HCT116 (cell line): Measurements from ENCODE around the gene RAB39B. TPM values are rescaled to one million over a fixed set of nuclear protein-coding genes. Genes with fewer than 3 reads are reported as not detected.

Source experiments
- ATAC-seq: fragments of 200-7000 bp; cut with Tn5 transposase; 2 replicates; pipeline ENCODE4 v1.9.1; 2020; ENCODE audit warnings: mild to moderate bottlenecking, moderate library complexity
- BruUV-seq: library from RNA; stranded (reverse); fragments of 400-500 nt; replicated peaks from 2 replicates; lab custom pipeline; 2021; lab: Mats Ljungman, UMichigan
- CTCF ChIA-PET: fragments of 300-600 bp; sonication (Branson Sonifier 250); formaldehyde crosslinking; loops from one replicate; lab custom pipeline; 2021; ENCODE audit warnings: antibody characterized with exemption; lab: Charles Lee
- POLR2A ChIA-PET: fragments of 300-600, 350-600 bp; sonication (Branson Sonifier 250); formaldehyde crosslinking; loops from one replicate; lab custom pipeline; 2021; ENCODE audit warnings: antibody characterized with exemption; lab: Charles Lee
- RAD21 ChIA-PET, 2 experiments: fragments of 300-600 bp; sonication (Branson Sonifier 250); formaldehyde crosslinking; loops; one replicate each; lab custom pipeline; 2023; ENCODE audit warnings: low total read pairs in 2 of 2; ENCODE audit not compliant: uncharacterized antibody in 2 of 2, unreplicated experiment in 2 of 2, low non-redundant PET in 1 of 2; lab: Charles Lee
- DNase-seq: peaks from one replicate; pipeline ENCODE4 v3.0.0-alpha.2; 2010; ENCODE audit warnings: low read depth, low spot score
- H2AFZ ChIP-seq: fragments of 200-600 bp; shearing (Covaris generic), sonication (generic); 2 replicates; pipeline ENCODE4 v1.6.1; 2017; ENCODE audit warnings: low read depth, mixed run types, mixed read lengths, antibody characterized with exemption, low read length; ENCODE audit not compliant: poor library complexity, severe bottlenecking
- H3K27ac ChIP-seq: 2 replicates; pipeline ENCODE4 v1.5.1; 2012; ENCODE audit warnings: low read depth, low read length
- H3K27me3 ChIP-seq: fragments of 200-600 bp; sonication (generic); 2 replicates; pipeline ENCODE4 v1.6.1; 2016; ENCODE audit warnings: mixed run types, low read length, mixed read lengths; ENCODE audit not compliant: insufficient read depth
- H3K36me3 ChIP-seq, 2 experiments: fragments of 200-500 bp in 1 of 2; fragments of 200-600 bp in 1 of 2; sonication (Bioruptor generic) in 1 of 2; sonication (generic) in 1 of 2; 2 replicates each; pipeline versions ENCODE4 v1.5.1 to v1.6.1; 2014 to 2016; ENCODE audit warnings: low read length in 2 of 2, inconsistent platforms in 1 of 2, mixed read lengths in 1 of 2, mixed run types in 1 of 2; ENCODE audit not compliant: insufficient read depth in 2 of 2, control insufficient read depth in 1 of 2
- H3K4me1 ChIP-seq, 2 experiments: fragments of 200-600 bp in 1 of 2; sonication (generic) in 1 of 2; 2 replicates each; pipeline versions ENCODE4 v1.5.1 to v1.6.1; 2012 to 2017; ENCODE audit warnings: low read length in 2 of 2, inconsistent platforms in 1 of 2, mild to moderate bottlenecking in 1 of 2, mixed read lengths in 1 of 2, mixed run types in 1 of 2, moderate library complexity in 1 of 2; ENCODE audit not compliant: insufficient read depth in 2 of 2, control insufficient read depth in 1 of 2
- H3K4me2 ChIP-seq: fragments of 200-600 bp; sonication (generic); 2 replicates; pipeline ENCODE4 v1.6.1; 2017; ENCODE audit warnings: mixed run types, low read length, mixed read lengths
- H3K4me3 ChIP-seq, 2 experiments: fragments of 200-600 bp in 1 of 2; sonication (generic) in 1 of 2; replicated peaks in 1 of 2; 2 replicates each; pipeline ENCODE4 v1.5.1; 2011 to 2016; ENCODE audit warnings: low read length in 2 of 2, control low read depth in 1 of 2, low read depth in 1 of 2, mild to moderate bottlenecking in 1 of 2, mixed read lengths in 1 of 2, mixed run types in 1 of 2
- H3K79me2 ChIP-seq: fragments of 200-600 bp; sonication (generic); 2 replicates; pipeline ENCODE4 v1.6.1; 2017; ENCODE audit warnings: mild to moderate bottlenecking, mixed run types, low read length, moderate library complexity, mixed read lengths; ENCODE audit not compliant: insufficient read depth
- H3K9ac ChIP-seq: fragments of 200-600 bp; sonication (generic); 2 replicates; pipeline ENCODE4 v1.6.1; 2016; ENCODE audit warnings: low read length, mixed read lengths
- H3K9me2 ChIP-seq: fragments of 200-600 bp; sonication (generic), shearing (Covaris generic); 2 replicates; pipeline ENCODE4 v1.6.1; 2017; ENCODE audit warnings: mixed run types, mild to moderate bottlenecking, moderate library complexity; ENCODE audit not compliant: insufficient read depth
- H3K9me3 ChIP-seq, 2 experiments: fragments of 200-500 bp in 1 of 2; fragments of 200-600 bp in 1 of 2; sonication (Bioruptor generic) in 1 of 2; sonication (generic) in 1 of 2; 2 replicates each; pipeline ENCODE4 v1.6.1; 2014 to 2017; ENCODE audit warnings: low read length in 2 of 2, mixed read lengths in 2 of 2, inconsistent platforms in 1 of 2, low read depth in 1 of 2, mild to moderate bottlenecking in 1 of 2, mixed run types in 1 of 2, moderate library complexity in 1 of 2; ENCODE audit not compliant: control insufficient read depth in 1 of 2, insufficient read depth in 1 of 2
- H4K20me1 ChIP-seq: fragments of 200-600 bp; sonication (generic), shearing (Covaris generic); 2 replicates; pipeline ENCODE4 v1.6.1; 2017; ENCODE audit warnings: mixed run types, mild to moderate bottlenecking, moderate library complexity; ENCODE audit not compliant: insufficient read depth
- CBX3 ChIP-seq: IDR thresholded peaks from 2 replicates; pipeline ENCODE4 v1.6.1; 2012; ENCODE audit warnings: low read depth
- EGR1 ChIP-seq: IDR thresholded peaks from 2 replicates; pipeline ENCODE4 v1.6.1; 2012; ENCODE audit warnings: low read depth
- ELF1 ChIP-seq: IDR thresholded peaks from 2 replicates; pipeline ENCODE4 v1.6.1; 2012; ENCODE audit warnings: low read depth, borderline replicate concordance
- EZH2 ChIP-seq: fragments of 200-600 bp; sonication (generic); IDR thresholded peaks from 2 replicates; pipeline ENCODE4 v1.6.1; 2017; ENCODE audit warnings: antibody characterized with exemption, mixed run types
- FOSL1 ChIP-seq: IDR thresholded peaks from 2 replicates; pipeline ENCODE4 v1.6.1; 2012; ENCODE audit warnings: low read depth
- JUND ChIP-seq: IDR thresholded peaks from 2 replicates; pipeline ENCODE4 v1.6.1; 2012
- POLR2AphosphoS5 ChIP-seq: IDR thresholded peaks from 2 replicates; pipeline ENCODE4 v1.6.1; 2011; ENCODE audit warnings: mild to moderate bottlenecking, low read depth, low read length, moderate library complexity
- RAD21 ChIP-seq: IDR thresholded peaks from 2 replicates; pipeline ENCODE4 v1.6.1; 2012; ENCODE audit warnings: low read depth, mild to moderate bottlenecking
- SP1 ChIP-seq: IDR thresholded peaks from 2 replicates; pipeline ENCODE4 v1.6.1; 2012; ENCODE audit warnings: low read depth
- SRF ChIP-seq: IDR thresholded peaks from 2 replicates; pipeline ENCODE4 v1.6.1; 2012; ENCODE audit warnings: low read depth
- YY1 ChIP-seq: IDR thresholded peaks from 2 replicates; pipeline ENCODE4 v1.6.1; 2011; ENCODE audit warnings: low read length, low read depth, moderate library complexity, mild to moderate bottlenecking; ENCODE audit not compliant: insufficient replicate concordance; ENCODE audit errors: extremely low read depth
- ZFX ChIP-seq: fragments of 450-650 bp; IDR thresholded peaks from 2 replicates; pipeline ENCODE4 v1.6.1; 2017
- ZNF274 ChIP-seq: fragments of 200-500 bp; sonication (Bioruptor generic); IDR thresholded peaks from 2 replicates; pipeline ENCODE4 v1.6.1; 2014; ENCODE audit warnings: mild to moderate bottlenecking, low read depth, low read length, inconsistent platforms
- intact Hi-C: fragments of 100-400 bp; cut with micrococcal nuclease; formaldehyde crosslinking; loops from 2 replicates; pipeline ENCODE4 v1.10.0; 2022
- total RNA-seq: library from RNA; stranded (reverse); gene quantifications from one replicate; pipeline ENCODE4 v1.2.1, GENCODE V29; 2021; ENCODE audit not compliant: unreplicated experiment
- TF ChIP-seq, protein P1 (sequence below): IDR thresholded peaks from 2 replicates; pipeline ENCODE4 v1.6.1; 2012
- TF ChIP-seq, protein P2 (sequence below), 3 experiments: fragments of 200-600 bp in 1 of 3; sonication (generic) in 1 of 3; IDR thresholded peaks in 2 of 3; conservative IDR thresholded peaks in 1 of 3; 2 replicates each; pipeline ENCODE4 v1.5.1; 2012 to 2017; ENCODE audit warnings: low read depth in 2 of 3, low read length in 2 of 3, antibody characterized with exemption in 1 of 3, borderline replicate concordance in 1 of 3, control low read depth in 1 of 3, mild to moderate bottlenecking in 1 of 3, mixed read lengths in 1 of 3, mixed run types in 1 of 3, moderate library complexity in 1 of 3; ENCODE audit not compliant: insufficient read depth in 1 of 3
- TF ChIP-seq, protein P3 (sequence below): IDR thresholded peaks from 2 replicates; pipeline ENCODE4 v1.6.1; 2012
- TF ChIP-seq, protein P4 (sequence below): IDR thresholded peaks from 2 replicates; pipeline ENCODE4 v1.6.1; 2012; ENCODE audit warnings: low read depth
- TF ChIP-seq, protein P5 (sequence below): IDR thresholded peaks from 2 replicates; pipeline ENCODE4 v1.6.1; 2011; ENCODE audit warnings: mild to moderate bottlenecking, low read length, moderate library complexity; ENCODE audit not compliant: insufficient replicate concordance; ENCODE audit errors: extremely low read depth

Gene RAB39B
- total RNA-seq, 1 experiment from 2014 or later = 0.10 TPM

DNA sequence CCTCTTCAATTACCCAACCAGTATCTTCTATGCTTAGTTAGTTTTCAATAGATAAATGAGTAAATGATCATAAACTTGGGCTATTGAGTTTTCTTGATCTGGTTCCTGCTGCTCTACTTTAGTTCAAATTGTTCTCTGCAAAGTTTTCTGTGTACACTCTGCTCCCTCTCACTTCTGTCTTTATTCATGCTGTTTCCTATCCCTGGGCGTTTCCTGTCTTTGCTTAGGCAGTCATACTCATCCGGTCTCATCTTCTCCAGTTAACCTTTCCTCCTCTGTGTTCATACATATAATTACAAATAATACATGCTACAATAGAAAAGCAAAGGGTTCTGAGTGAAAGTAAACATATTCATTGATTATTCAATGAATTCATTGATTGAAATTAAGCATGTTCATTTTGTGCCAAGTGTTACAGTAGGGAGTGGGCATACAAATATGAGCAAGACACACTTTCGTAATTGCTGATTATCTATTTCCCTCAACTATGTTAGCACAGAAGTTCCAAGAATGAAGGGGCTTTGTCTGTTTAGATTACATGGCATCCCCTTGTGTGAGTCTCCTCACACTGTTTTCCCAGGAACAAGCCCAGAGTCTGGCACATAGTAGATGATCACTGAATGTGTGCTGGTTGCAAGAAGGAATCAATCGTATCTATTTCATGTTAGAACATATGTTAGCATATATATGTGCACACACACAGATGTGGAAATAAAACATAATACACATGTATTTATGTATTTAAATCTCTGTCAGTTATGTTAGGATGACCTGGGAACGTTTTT lies 1.1 kb downstream of the RAB39B start:
- ATAC-seq = no peak
- H3K9ac ChIP-seq = no peak overlapping the region
- no peak overlapping the region for H3K4me3 ChIP-seq
- H2AFZ ChIP-seq = no peak overlapping the region
- no peak overlapping the region for H3K4me2 ChIP-seq
- H3K4me1 ChIP-seq = no peaks in the 10 kb centered on the region
- ChIA-PET RAD21 (no interaction called here), CTCF (no interaction called here), POLR2A (no interaction called here)
- H3K27ac ChIP-seq = no peak overlapping the region
- no peak for TF ChIP-seq JUND
- TF ChIP-seq SRF = no peak
- TF ChIP-seq, protein P1, sequence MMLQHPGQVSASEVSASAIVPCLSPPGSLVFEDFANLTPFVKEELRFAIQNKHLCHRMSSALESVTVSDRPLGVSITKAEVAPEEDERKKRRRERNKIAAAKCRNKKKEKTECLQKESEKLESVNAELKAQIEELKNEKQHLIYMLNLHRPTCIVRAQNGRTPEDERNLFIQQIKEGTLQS = no peak
- no peak for TF ChIP-seq RAD21
- TF ChIP-seq, protein P2, sequence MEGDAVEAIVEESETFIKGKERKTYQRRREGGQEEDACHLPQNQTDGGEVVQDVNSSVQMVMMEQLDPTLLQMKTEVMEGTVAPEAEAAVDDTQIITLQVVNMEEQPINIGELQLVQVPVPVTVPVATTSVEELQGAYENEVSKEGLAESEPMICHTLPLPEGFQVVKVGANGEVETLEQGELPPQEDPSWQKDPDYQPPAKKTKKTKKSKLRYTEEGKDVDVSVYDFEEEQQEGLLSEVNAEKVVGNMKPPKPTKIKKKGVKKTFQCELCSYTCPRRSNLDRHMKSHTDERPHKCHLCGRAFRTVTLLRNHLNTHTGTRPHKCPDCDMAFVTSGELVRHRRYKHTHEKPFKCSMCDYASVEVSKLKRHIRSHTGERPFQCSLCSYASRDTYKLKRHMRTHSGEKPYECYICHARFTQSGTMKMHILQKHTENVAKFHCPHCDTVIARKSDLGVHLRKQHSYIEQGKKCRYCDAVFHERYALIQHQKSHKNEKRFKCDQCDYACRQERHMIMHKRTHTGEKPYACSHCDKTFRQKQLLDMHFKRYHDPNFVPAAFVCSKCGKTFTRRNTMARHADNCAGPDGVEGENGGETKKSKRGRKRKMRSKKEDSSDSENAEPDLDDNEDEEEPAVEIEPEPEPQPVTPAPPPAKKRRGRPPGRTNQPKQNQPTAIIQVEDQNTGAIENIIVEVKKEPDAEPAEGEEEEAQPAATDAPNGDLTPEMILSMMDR (IDR thresholded peaks at IDR 0.05 in 2 of 3, conservative IDR thresholded peaks at IDR 0.05 in 1 of 3; ENCODE audit: borderline replicate concordance in 1 of 3, insufficient read depth in 1 of 3, low read depth in 2 of 3, low read length in 2 of 3) = no peak
- TF ChIP-seq, protein P3, sequence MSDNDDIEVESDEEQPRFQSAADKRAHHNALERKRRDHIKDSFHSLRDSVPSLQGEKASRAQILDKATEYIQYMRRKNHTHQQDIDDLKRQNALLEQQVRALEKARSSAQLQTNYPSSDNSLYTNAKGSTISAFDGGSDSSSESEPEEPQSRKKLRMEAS = no peak
- TF ChIP-seq, protein P4, sequence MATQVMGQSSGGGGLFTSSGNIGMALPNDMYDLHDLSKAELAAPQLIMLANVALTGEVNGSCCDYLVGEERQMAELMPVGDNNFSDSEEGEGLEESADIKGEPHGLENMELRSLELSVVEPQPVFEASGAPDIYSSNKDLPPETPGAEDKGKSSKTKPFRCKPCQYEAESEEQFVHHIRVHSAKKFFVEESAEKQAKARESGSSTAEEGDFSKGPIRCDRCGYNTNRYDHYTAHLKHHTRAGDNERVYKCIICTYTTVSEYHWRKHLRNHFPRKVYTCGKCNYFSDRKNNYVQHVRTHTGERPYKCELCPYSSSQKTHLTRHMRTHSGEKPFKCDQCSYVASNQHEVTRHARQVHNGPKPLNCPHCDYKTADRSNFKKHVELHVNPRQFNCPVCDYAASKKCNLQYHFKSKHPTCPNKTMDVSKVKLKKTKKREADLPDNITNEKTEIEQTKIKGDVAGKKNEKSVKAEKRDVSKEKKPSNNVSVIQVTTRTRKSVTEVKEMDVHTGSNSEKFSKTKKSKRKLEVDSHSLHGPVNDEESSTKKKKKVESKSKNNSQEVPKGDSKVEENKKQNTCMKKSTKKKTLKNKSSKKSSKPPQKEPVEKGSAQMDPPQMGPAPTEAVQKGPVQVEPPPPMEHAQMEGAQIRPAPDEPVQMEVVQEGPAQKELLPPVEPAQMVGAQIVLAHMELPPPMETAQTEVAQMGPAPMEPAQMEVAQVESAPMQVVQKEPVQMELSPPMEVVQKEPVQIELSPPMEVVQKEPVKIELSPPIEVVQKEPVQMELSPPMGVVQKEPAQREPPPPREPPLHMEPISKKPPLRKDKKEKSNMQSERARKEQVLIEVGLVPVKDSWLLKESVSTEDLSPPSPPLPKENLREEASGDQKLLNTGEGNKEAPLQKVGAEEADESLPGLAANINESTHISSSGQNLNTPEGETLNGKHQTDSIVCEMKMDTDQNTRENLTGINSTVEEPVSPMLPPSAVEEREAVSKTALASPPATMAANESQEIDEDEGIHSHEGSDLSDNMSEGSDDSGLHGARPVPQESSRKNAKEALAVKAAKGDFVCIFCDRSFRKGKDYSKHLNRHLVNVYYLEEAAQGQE = no peak
- TF ChIP-seq ZFX = no peak
- TF ChIP-seq SP1 = no peak
- TF ChIP-seq YY1 = no peak
- TF ChIP-seq ZNF274 = no peak
- no peak for TF ChIP-seq EGR1
- TF ChIP-seq ELF1 = no peak
- no peak for TF ChIP-seq CBX3
- TF ChIP-seq, protein P5, sequence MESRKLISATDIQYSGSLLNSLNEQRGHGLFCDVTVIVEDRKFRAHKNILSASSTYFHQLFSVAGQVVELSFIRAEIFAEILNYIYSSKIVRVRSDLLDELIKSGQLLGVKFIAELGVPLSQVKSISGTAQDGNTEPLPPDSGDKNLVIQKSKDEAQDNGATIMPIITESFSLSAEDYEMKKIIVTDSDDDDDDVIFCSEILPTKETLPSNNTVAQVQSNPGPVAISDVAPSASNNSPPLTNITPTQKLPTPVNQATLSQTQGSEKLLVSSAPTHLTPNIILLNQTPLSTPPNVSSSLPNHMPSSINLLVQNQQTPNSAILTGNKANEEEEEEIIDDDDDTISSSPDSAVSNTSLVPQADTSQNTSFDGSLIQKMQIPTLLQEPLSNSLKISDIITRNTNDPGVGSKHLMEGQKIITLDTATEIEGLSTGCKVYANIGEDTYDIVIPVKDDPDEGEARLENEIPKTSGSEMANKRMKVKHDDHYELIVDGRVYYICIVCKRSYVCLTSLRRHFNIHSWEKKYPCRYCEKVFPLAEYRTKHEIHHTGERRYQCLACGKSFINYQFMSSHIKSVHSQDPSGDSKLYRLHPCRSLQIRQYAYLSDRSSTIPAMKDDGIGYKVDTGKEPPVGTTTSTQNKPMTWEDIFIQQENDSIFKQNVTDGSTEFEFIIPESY = no peak
- TF ChIP-seq FOSL1 = no peak
- TF ChIP-seq EZH2 = no peak
- no peak for TF ChIP-seq POLR2AphosphoS5
- intact Hi-C loops = no loop called here
- H3K9me3 ChIP-seq = no peaks in the 10 kb centered on the region
- H3K79me2 ChIP-seq = no peaks in the 10 kb centered on the region
- no peaks in the 10 kb centered on the region for H3K36me3 ChIP-seq
- no peaks in the 10 kb centered on the region for H3K27me3 ChIP-seq
- no TSS peak for BruUV-seq
- H4K20me1 ChIP-seq = no peaks in the 10 kb centered on the region
- H3K9me2 ChIP-seq = no peaks in the 10 kb centered on the region
- DNase-seq = no peak
